Central memory CD8-positive, alpha-beta T cell (primary cell): ENCODE data around the gene CXCR1.
A peak's percentile ranks its signal among the peaks of the same experiment; 100 is the strongest.
"Not testable (repeated sequence)": the region's sequence is repeated elsewhere in the genome, so short reads cannot be mapped to it uniquely, and the experiment has no call there.

ENCODE experiments used
- ATAC-seq: fragments of 150-1000 bp; cut with Tn5 transposase; replicated peaks from 2 replicates; pipeline ENCODE4 v1.10.0; 2022; ENCODE audit warnings: mild to moderate bottlenecking, moderate FRiP score, moderate number of reproducible peaks; ENCODE audit not compliant: poor library complexity, severe bottlenecking; ENCODE audit errors: extremely low read depth
- DNase-seq, 2 donors: peaks; one replicate each; pipeline ENCODE4 v3.0.0; 2021; ENCODE audit warnings: low spot score in 2 of 2
- H3K27ac Mint-ChIP-seq: one replicate; pipeline ENCODE4 v1.8.0; 2022; ENCODE audit warnings: low read depth, mild to moderate bottlenecking, moderate library complexity, mixed read lengths
- H3K27me3 Mint-ChIP-seq: one replicate; pipeline ENCODE4 v1.8.0; 2022; ENCODE audit warnings: mixed read lengths
- H3K36me3 Mint-ChIP-seq: one replicate; pipeline ENCODE4 v1.8.0; 2022; ENCODE audit warnings: mild to moderate bottlenecking, moderate library complexity, mixed read lengths; ENCODE audit not compliant: insufficient read depth
- H3K4me1 Mint-ChIP-seq: one replicate; pipeline ENCODE4 v1.8.0; 2022; ENCODE audit warnings: mixed read lengths
- H3K4me3 Mint-ChIP-seq: one replicate; pipeline ENCODE4 v1.8.0; 2022; ENCODE audit warnings: mild to moderate bottlenecking, moderate library complexity, mixed read lengths
- H3K9me3 Mint-ChIP-seq: one replicate; pipeline ENCODE4 v1.8.0; 2022; ENCODE audit warnings: mixed read lengths

CXCR1 gene

GRCh38 chr2:218184331-218184730, 17.6 kb upstream of the CXCR1 start:
- ATAC-seq (no peak), DNase-seq (no peak)
- Mint-ChIP-seq H3K36me3 (no peaks in the 10 kb centered on the region), H3K4me1 (no peaks in the 10 kb centered on the region), H3K27ac (no peak overlapping the region), H3K4me3 (no peak overlapping the region), H3K27me3 (no peaks in the 10 kb centered on the region), H3K9me3 (no peaks in the 10 kb centered on the region)

GRCh38 chr2:218180467-218181114, 13.8 kb upstream of the CXCR1 start:
- H3K27ac Mint-ChIP-seq: no peak overlapping the region

GRCh38 chr2:218179782-218180181, 13.0 kb upstream of the CXCR1 start:
- DNase-seq: no peak
- Mint-ChIP-seq H3K4me3 (no peak overlapping the region), H3K27me3 (no peaks in the 10 kb centered on the region), H3K4me1 (no peaks in the 10 kb centered on the region), H3K9me3 (no peaks in the 10 kb centered on the region), H3K36me3 (no peaks in the 10 kb centered on the region), H3K27ac (no peak overlapping the region)
- no peak for ATAC-seq

More at GRCh38 chr2:218180467-218181114, 13.8 kb upstream of the CXCR1 start:
- Mint-ChIP-seq H3K4me1 (no peaks in the 10 kb centered on the region), H3K9me3 (no peaks in the 10 kb centered on the region), H3K36me3 (no peaks in the 10 kb centered on the region), H3K4me3 (no peak overlapping the region), H3K27me3 (no peaks in the 10 kb centered on the region)
- ATAC-seq (no peak), DNase-seq (no peak)

- Mint-ChIP-seq H3K27ac (no peak overlapping the region), H3K27me3 (no peaks in the 10 kb centered on the region), H3K4me1 (peaks cover 20% of the 10 kb centered on the region), H3K4me3 (no peak overlapping the region), H3K9me3 (no peaks in the 10 kb centered on the region), H3K36me3 (no peaks in the 10 kb centered on the region)
- ATAC-seq (no peak), DNase-seq (no peak)
Measured at GRCh38 chr2:218172845-218173244, 6.1 kb upstream of the CXCR1 start.

DNA sequence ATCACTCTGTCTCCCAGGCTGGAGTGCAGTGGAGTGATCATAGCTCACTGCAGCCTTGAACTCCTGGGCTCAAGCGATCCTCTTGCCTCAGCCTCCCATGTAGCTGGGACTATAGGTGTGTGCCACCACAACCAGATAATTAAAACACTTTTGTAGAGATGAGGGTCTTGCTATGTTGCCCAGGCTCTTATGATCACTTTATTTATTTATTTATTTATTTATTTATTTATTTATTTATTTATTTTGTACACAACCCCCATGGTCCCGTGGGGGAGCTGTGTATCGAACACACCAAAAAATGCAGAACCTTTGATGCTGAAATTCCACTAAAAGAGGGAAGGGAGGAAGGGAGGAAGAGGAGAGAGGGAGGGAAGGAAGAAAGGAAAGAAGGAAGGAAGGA, 5.0 kb upstream of the CXCR1 start:
- H3K27ac Mint-ChIP-seq: not testable (repeated sequence)

DNA sequence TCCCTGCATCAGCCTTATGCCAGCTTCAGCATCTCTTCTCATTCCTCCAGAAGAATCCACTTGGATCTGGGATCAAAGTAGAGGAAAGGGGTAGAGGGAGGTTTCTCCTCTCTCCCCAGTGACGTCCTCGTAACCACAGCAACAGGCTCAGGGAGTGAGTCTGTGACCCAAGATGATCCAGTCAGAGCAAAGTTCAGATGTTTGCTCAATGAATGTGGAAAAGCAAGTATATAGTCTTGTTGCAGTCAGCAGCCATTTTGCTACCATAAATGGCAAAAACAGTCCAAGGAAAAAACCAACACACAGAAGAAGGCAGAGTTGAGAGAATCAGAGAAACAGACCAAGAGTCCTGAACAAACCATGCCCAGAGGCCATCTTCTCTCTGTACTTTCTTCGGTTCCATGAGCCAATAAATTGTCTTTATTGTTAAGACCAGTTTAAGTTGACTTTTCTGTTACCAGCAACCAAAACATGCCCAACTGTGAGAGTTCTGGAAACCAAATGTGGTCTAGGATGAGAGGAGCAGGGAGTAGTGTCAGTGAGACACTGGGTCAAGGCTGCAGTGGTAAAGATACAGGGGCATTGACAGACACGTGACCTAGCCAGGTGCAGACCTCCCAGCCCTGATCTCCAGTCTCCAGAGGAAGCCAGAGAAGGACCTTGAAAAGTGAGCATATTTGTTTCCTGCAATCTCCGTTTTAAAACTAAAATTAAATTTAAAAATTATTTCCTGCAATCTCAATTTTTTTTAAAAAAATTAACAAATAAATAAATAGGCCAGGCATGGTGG, 3.2 kb upstream of the CXCR1 start:
- peaks cover 36% of the 10 kb centered on the region for H3K4me1 Mint-ChIP-seq
- peaks cover 2% of the 10 kb centered on the region for H3K36me3 Mint-ChIP-seq
- H3K4me3 Mint-ChIP-seq: no peak overlapping the region
- H3K9me3 Mint-ChIP-seq: no peaks in the 10 kb centered on the region
- H3K27me3 Mint-ChIP-seq: no peaks in the 10 kb centered on the region
- no peak overlapping the region for H3K27ac Mint-ChIP-seq
- ATAC-seq: no peak
- DNase-seq: no peak

More for the DNA sequence above, 5.0 kb upstream of the CXCR1 start:
- peaks cover 31% of the 10 kb centered on the region for H3K4me1 Mint-ChIP-seq
- DNase-seq, H3K36me3 Mint-ChIP-seq, ATAC-seq, H3K9me3 Mint-ChIP-seq, H3K4me3 Mint-ChIP-seq, H3K27me3 Mint-ChIP-seq: not testable (repeated sequence)

GRCh38 chr2:218168635-218169462, 2.1 kb upstream of the CXCR1 start:
- peak; percentile 57 for ATAC-seq
- peaks cover 2% of the 10 kb centered on the region for H3K36me3 Mint-ChIP-seq
- H3K27me3 Mint-ChIP-seq: no peaks in the 10 kb centered on the region
- H3K27ac Mint-ChIP-seq: no peak overlapping the region
- no peaks in the 10 kb centered on the region for H3K9me3 Mint-ChIP-seq
- peak; percentile 53 to 55 for DNase-seq
- no peak overlapping the region for H3K4me3 Mint-ChIP-seq
- H3K4me1 Mint-ChIP-seq: peaks cover 36% of the 10 kb centered on the region

GRCh38 chr2:218168016-218168415, 1.3 kb upstream of the CXCR1 start:
- peaks cover 2% of the 10 kb centered on the region for H3K36me3 Mint-ChIP-seq
- peaks cover 36% of the 10 kb centered on the region for H3K4me1 Mint-ChIP-seq
- H3K27ac Mint-ChIP-seq: no peak overlapping the region
- ATAC-seq (no peak), DNase-seq (no peak)
- H3K9me3 Mint-ChIP-seq: no peaks in the 10 kb centered on the region
- peak overlapping the region; percentile 13 for H3K4me3 Mint-ChIP-seq
- H3K27me3 Mint-ChIP-seq: no peaks in the 10 kb centered on the region

DNA sequence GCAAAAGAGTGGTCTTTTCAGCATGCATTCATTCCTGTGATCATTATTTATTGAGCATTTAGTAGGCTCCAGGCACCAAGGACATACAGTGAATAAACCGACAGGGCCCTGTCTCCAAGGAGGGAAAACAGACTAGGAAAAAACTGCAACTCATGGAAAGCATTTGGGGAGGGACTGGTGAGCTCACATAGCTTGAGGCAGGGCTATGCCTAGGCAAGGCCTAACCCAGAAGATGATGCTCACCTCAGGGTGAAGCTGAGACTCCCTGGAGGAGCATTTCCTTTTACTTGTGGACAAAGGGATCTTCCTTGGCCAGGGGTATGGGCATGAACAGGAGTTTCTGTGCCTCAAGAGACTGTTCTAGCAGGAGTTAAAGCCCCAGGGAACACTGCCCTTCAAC, 3.9 kb downstream of the CXCR1 start:
- H3K27me3 Mint-ChIP-seq: peaks cover 14% of the 10 kb centered on the region
- H3K4me3 Mint-ChIP-seq: no peak overlapping the region
- ATAC-seq: no peak
- H3K9me3 Mint-ChIP-seq: no peaks in the 10 kb centered on the region
- peaks cover 16% of the 10 kb centered on the region for H3K4me1 Mint-ChIP-seq
- no peak for DNase-seq
- peaks cover 2% of the 10 kb centered on the region for H3K36me3 Mint-ChIP-seq
- H3K27ac Mint-ChIP-seq: no peak overlapping the region

DNA sequence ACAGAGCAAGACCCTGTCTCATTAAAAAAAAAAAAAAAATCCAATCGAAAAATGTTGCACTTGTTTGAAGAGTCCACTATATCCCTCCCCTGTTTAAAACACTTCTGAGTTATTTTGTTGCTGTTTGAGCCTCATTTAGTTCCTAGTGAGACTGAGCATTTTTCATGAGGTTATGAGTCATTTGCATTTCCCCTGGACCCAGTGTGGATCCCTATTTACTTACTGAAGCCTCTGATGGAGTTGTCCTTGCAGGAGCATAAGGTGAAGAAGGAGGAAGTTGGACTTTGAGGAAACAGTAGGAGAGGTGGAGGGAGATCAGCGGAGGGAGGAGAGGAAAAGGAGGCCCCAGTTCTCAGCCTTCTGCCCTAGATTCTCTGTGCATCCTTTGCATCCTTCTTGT, 5.1 kb downstream of the CXCR1 start:
- Mint-ChIP-seq H3K4me3 (no peak overlapping the region), H3K27ac (no peak overlapping the region), H3K36me3 (peaks cover 2% of the 10 kb centered on the region), H3K9me3 (no peaks in the 10 kb centered on the region), H3K4me1 (peaks cover 4% of the 10 kb centered on the region), H3K27me3 (peaks cover 14% of the 10 kb centered on the region)
- ATAC-seq (no peak), DNase-seq (no peak)

GRCh38 chr2:218155953-218156479, 10.7 kb downstream of the CXCR1 start:
- DNase-seq: no peak
- no peak overlapping the region for H3K4me3 Mint-ChIP-seq
- H3K27ac Mint-ChIP-seq: no peak overlapping the region
- peaks cover 37% of the 10 kb centered on the region for H3K27me3 Mint-ChIP-seq
- no peaks in the 10 kb centered on the region for H3K4me1 Mint-ChIP-seq
- H3K36me3 Mint-ChIP-seq: no peaks in the 10 kb centered on the region
- no peak for ATAC-seq
- no peaks in the 10 kb centered on the region for H3K9me3 Mint-ChIP-seq

- no peak overlapping the region for H3K4me3 Mint-ChIP-seq
- no peak for ATAC-seq
- no peaks in the 10 kb centered on the region for H3K9me3 Mint-ChIP-seq
Measured at GRCh38 chr2:218152777-218153176, 14.0 kb downstream of the CXCR1 start.

More at GRCh38 chr2:218152777-218153176, 14.0 kb downstream of the CXCR1 start:
- H3K4me1 Mint-ChIP-seq: no peaks in the 10 kb centered on the region
- H3K27ac Mint-ChIP-seq: no peak overlapping the region
- peaks cover 46% of the 10 kb centered on the region for H3K27me3 Mint-ChIP-seq
- DNase-seq: no peak
- H3K36me3 Mint-ChIP-seq: no peaks in the 10 kb centered on the region
